ENCODE results near the gene MVB12A. TPM values are rescaled to one million over a fixed set of nuclear protein-coding genes. Genes with fewer than 3 reads are reported as not detected.

MVB12A gene
- total and polyA plus RNA-seq, 2 donors (not counting 3 experiments of a cell fraction or from before 2014, with no cell fraction given): 63.3 to 88.8 TPM

DNA sequence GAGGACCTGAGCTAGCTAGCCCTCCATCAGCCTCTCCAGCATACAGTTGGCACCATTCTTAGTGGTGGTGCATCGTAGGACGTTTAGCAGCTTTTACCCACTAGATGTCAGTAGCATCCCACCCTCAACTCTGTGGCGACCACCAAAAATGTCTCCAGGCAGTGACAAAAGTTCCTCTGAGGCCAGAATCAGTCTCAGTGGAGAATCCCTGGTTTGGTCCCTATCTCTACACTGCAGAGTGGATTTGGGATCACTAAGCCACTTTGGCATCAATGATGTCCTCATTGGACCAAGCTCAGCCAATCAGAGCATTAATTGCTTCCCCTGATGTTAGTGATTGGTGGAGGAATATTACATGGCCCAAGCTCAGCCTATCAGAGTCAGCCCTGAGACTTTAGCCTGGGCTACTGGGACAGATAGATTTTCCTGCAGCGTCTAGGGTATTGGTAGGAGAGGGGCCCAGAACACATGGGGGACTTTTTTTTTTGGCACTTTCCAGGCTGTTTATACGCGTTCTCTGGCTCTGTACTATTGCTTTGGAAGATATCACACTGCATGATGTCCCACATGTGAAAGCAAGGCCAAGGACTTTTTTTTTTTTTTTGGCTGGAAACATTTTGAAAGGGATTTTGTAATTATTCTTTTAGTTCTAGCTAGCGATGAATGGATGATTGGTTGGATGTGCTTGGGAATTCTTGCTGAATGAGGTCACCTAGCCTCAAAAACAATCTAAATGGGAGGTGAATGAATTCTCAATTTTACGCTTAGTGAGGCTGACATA lies 21.6 kb downstream of the MVB12A start:
- peak; percentile 60 for FAIRE-seq
- Histone ChIP-seq H2AFZ (ENCODE audit: low read depth, low read length) (no peak overlapping the region), H3K27ac (ENCODE audit: insufficient read depth, low read depth, low read length) (no peak overlapping the region), H3K9me3 (replicated peaks; ENCODE audit: control insufficient read depth, insufficient read depth, low read length) (no peaks in the 10 kb centered on the region), H4K20me1 (replicated peaks; ENCODE audit: control insufficient read depth, extremely low read depth, insufficient read depth, low read length) (no peaks in the 10 kb centered on the region), H3K27me3 (ENCODE audit: control insufficient read depth in 2 of 2, insufficient read depth in 2 of 2, low read length in 2 of 2) (peaks cover 2 to 3% of the 10 kb centered on the region in 2 experiments), H3K4me3 (replicated peaks in 1 of 3; ENCODE audit: insufficient read depth in 1 of 3, low read depth in 1 of 3, low read length in 3 of 3) (no peak overlapping the region), H3K4me1 (ENCODE audit: control insufficient read depth, extremely low read depth, insufficient read depth, low read length) (no peaks in the 10 kb centered on the region), H3K4me2 (ENCODE audit: insufficient read depth, low read length) (no peak overlapping the region), H3K36me3 (ENCODE audit: control insufficient read depth in 2 of 2, extremely low read depth in 1 of 2, insufficient read depth in 2 of 2, low read length in 2 of 2) (no peaks in the 10 kb centered on the region), H3K9ac (replicated peaks; ENCODE audit: extremely low read depth, insufficient read depth, low read length) (no peak overlapping the region), H3K9me1 (replicated peaks; ENCODE audit: control insufficient read depth, extremely low read depth, insufficient read depth, low read length) (no peaks in the 10 kb centered on the region), H3K79me2 (ENCODE audit: control insufficient read depth, insufficient read depth, low read length) (no peaks in the 10 kb centered on the region)
- BruUV-seq (replicated peaks): no TSS peak
- dilution Hi-C loops (cut with MboI; ENCODE audit: extremely low pct_ligation_motif_present, low sequenced_read_pairs): no loop called here
- no peak for TF ChIP-seq GATA2 (IDR thresholded peaks at IDR 0.05; ENCODE audit: insufficient read depth, insufficient read length, low read depth, low read length)
- no peak for TF ChIP-seq JUN (IDR thresholded peaks at IDR 0.05; ENCODE audit: borderline replicate concordance, insufficient read depth, insufficient read length, low read depth)
- TF ChIP-seq FOS (IDR thresholded peaks at IDR 0.05; ENCODE audit: borderline replicate concordance, insufficient read depth, low read length): no peak
- TF ChIP-seq EZH2 (IDR thresholded peaks at IDR 0.05; ENCODE audit: borderline replicate concordance, low read depth, low read length, severe bottlenecking): no peak
- TF ChIP-seq POLR2A (IDR thresholded peaks at IDR 0.05; ENCODE audit: low read depth, low read length): no peak
- TF ChIP-seq, protein P1, sequence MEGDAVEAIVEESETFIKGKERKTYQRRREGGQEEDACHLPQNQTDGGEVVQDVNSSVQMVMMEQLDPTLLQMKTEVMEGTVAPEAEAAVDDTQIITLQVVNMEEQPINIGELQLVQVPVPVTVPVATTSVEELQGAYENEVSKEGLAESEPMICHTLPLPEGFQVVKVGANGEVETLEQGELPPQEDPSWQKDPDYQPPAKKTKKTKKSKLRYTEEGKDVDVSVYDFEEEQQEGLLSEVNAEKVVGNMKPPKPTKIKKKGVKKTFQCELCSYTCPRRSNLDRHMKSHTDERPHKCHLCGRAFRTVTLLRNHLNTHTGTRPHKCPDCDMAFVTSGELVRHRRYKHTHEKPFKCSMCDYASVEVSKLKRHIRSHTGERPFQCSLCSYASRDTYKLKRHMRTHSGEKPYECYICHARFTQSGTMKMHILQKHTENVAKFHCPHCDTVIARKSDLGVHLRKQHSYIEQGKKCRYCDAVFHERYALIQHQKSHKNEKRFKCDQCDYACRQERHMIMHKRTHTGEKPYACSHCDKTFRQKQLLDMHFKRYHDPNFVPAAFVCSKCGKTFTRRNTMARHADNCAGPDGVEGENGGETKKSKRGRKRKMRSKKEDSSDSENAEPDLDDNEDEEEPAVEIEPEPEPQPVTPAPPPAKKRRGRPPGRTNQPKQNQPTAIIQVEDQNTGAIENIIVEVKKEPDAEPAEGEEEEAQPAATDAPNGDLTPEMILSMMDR (IDR thresholded peaks at IDR 0.05; ENCODE audit: extremely low read depth in 1 of 2, insufficient read depth in 1 of 2, low read depth in 1 of 2, low read length in 2 of 2): peak; percentile 37 to 57
- TF ChIP-seq, protein P2, sequence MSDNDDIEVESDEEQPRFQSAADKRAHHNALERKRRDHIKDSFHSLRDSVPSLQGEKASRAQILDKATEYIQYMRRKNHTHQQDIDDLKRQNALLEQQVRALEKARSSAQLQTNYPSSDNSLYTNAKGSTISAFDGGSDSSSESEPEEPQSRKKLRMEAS (IDR thresholded peaks at IDR 0.05; ENCODE audit: insufficient read depth, insufficient read length): no peak
- TF ChIP-seq POLR2AphosphoS5 (IDR thresholded peaks at IDR 0.05; ENCODE audit: insufficient read depth, low read depth, low read length): no peak
- no peak for TF ChIP-seq MYC (IDR thresholded peaks at IDR 0.05; ENCODE audit: low read depth, low read length)
- POLR2A ChIA-PET: no interaction called here
- peak; percentile 28 for DNase-seq (ENCODE audit: low read depth, low spot score)
- intact Hi-C loops (cut with micrococcal nuclease): loop anchor here (1.0 kb wide), 1 partner anchor 414 kb away; no protein-coding TSS in a partner anchor
- CTCF ChIA-PET: interaction anchor here (0.6 to 2.9 kb wide), 20 partner anchors 9 to 414 kb away, joined by 3 to 23 read pairs (median 4); partner anchors contain the start of gene MVB12A
